Prostate gland (tissue), 2 donors: ENCODE data around the gene PIGT.

Experiments used
- POLR2A ChIP-seq: fragments of 450-650 bp; IDR thresholded peaks from one replicate; pipeline ENCODE4 v1.6.1; 2016; ENCODE audit warnings: antibody characterized with exemption, mild to moderate bottlenecking
- POLR2AphosphoS5 ChIP-seq: sonication (generic); formaldehyde crosslinking; IDR thresholded peaks from one replicate; pipeline ENCODE4 v1.6.1; 2017; ENCODE audit warnings: antibody characterized with exemption
- TF ChIP-seq, protein P1 (sequence below), 4 experiments: fragments of 200-600 bp in 2 of 4; fragments of 450-650 bp in 2 of 4; sonication (generic) in 2 of 4; IDR thresholded peaks; 1 replicate in 3 of 4; 2 replicates in 1 of 4; pipeline ENCODE4 v1.5.1; 2016 to 2019; ENCODE audit warnings: antibody characterized with exemption in 4 of 4, mild to moderate bottlenecking in 2 of 4, moderate library complexity in 2 of 4

DNA sequence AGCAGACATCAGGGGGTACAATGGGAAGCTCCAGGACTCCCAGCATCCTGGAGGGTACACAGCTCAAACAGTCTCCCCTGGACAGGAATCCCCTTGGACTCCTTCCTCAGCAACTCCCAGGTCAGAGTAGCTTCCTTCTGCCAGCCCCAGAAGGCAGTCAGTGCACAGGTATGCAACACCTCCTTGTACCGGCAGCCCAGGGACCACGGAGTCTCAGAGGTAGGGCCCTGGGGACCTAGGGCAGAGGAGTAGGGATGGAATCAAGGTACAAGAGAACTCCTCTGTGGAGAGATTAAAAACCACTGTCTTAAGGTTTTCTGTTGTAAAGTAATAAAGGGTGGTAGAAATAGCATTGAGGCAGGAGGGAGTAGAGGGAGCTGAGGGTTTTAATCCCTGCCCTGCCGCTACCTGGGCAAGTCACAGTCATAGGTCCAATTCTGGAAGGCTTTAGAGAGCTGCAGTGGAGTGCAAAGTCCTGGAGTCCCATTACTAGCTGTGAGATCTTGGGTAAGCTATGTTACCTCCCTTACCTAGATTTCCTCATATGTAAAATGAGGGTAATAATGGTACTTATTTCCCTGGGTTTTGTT is 45.3 kb upstream of the PIGT start:
- TF ChIP-seq POLR2AphosphoS5: no peak
- TF ChIP-seq POLR2A: no peak
- TF ChIP-seq, protein P1, sequence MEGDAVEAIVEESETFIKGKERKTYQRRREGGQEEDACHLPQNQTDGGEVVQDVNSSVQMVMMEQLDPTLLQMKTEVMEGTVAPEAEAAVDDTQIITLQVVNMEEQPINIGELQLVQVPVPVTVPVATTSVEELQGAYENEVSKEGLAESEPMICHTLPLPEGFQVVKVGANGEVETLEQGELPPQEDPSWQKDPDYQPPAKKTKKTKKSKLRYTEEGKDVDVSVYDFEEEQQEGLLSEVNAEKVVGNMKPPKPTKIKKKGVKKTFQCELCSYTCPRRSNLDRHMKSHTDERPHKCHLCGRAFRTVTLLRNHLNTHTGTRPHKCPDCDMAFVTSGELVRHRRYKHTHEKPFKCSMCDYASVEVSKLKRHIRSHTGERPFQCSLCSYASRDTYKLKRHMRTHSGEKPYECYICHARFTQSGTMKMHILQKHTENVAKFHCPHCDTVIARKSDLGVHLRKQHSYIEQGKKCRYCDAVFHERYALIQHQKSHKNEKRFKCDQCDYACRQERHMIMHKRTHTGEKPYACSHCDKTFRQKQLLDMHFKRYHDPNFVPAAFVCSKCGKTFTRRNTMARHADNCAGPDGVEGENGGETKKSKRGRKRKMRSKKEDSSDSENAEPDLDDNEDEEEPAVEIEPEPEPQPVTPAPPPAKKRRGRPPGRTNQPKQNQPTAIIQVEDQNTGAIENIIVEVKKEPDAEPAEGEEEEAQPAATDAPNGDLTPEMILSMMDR (IDR thresholded peaks at IDR 0.05): no peak
